CD8-positive, alpha-beta memory T cell (primary cell): Measurements from ENCODE around the gene GFOD2. TPM values are rescaled to one million over a fixed set of nuclear protein-coding genes. Genes with fewer than 3 reads are reported as not detected.

Source experiments
- CTCF ChIA-PET: fragments of 350-600 bp; sonication (Branson Sonifier 250); formaldehyde crosslinking; loops from one replicate; lab custom pipeline; 2021; ENCODE audit warnings: antibody characterized with exemption; lab: Charles Lee
- POLR2A ChIA-PET: fragments of 350-600 bp; sonication (Branson Sonifier 250); formaldehyde crosslinking; loops from one replicate; lab custom pipeline; 2021; ENCODE audit warnings: antibody characterized with exemption; lab: Charles Lee
- DNase-seq, 5 donors: peaks; one replicate each; pipeline versions ENCODE4 v3.0.0 to v3.0.0-alpha.2; 2020 to 2022; ENCODE audit warnings: mixed read lengths in 1 of 5
- H3K27ac ChIP-seq: one replicate; pipeline ENCODE4 v1.7.0; 2013; ENCODE audit warnings: low read depth, mild to moderate bottlenecking, low read length, moderate library complexity
- H3K27me3 ChIP-seq: 2 replicates; pipeline ENCODE4 v1.7.0; 2013; ENCODE audit warnings: low read length, mild to moderate bottlenecking; ENCODE audit not compliant: insufficient read depth, poor library complexity, severe bottlenecking
- H3K36me3 ChIP-seq: 2 replicates; pipeline ENCODE4 v1.7.0; 2013; ENCODE audit warnings: mild to moderate bottlenecking, low read length, moderate library complexity; ENCODE audit not compliant: insufficient read depth
- H3K4me1 ChIP-seq: 2 replicates; pipeline ENCODE4 v1.7.0; 2013; ENCODE audit warnings: mild to moderate bottlenecking, low read length, moderate library complexity; ENCODE audit not compliant: insufficient read depth
- H3K4me3 ChIP-seq: 2 replicates; pipeline ENCODE4 v1.7.0; 2013; ENCODE audit warnings: mild to moderate bottlenecking, low read length
- H3K9me3 ChIP-seq: 2 replicates; pipeline ENCODE4 v1.7.0; 2013; ENCODE audit warnings: mild to moderate bottlenecking, low read length
- H3K27ac Mint-ChIP-seq, 8 donors: one replicate each; pipeline ENCODE4 v1.8.0; 2020 to 2021; ENCODE audit warnings: mixed read lengths in 8 of 8, mild to moderate bottlenecking in 6 of 8, inconsistent platforms in 3 of 8, moderate library complexity in 3 of 8
- H3K27me3 Mint-ChIP-seq, 2 donors: one replicate each; pipeline ENCODE4 v1.8.0; 2020 to 2021; ENCODE audit warnings: mixed read lengths in 2 of 2, mild to moderate bottlenecking in 1 of 2, moderate library complexity in 1 of 2
- H3K36me3 Mint-ChIP-seq, 3 donors: one replicate each; pipeline ENCODE4 v1.8.0; 2020 to 2021; ENCODE audit warnings: mixed read lengths in 3 of 3, inconsistent platforms in 1 of 3, mild to moderate bottlenecking in 1 of 3
- H3K4me1 Mint-ChIP-seq, 3 donors: one replicate each; pipeline ENCODE4 v1.8.0; 2020 to 2021; ENCODE audit warnings: mixed read lengths in 3 of 3, inconsistent platforms in 1 of 3, mild to moderate bottlenecking in 1 of 3
- H3K4me3 Mint-ChIP-seq, 7 donors: one replicate each; pipeline ENCODE4 v1.8.0; 2020 to 2021; ENCODE audit warnings: mixed read lengths in 7 of 7, mild to moderate bottlenecking in 6 of 7, moderate library complexity in 4 of 7, inconsistent platforms in 2 of 7
- H3K9me3 Mint-ChIP-seq, 5 donors: one replicate each; pipeline ENCODE4 v1.8.0; 2020 to 2022; ENCODE audit warnings: mixed read lengths in 5 of 5, mild to moderate bottlenecking in 3 of 5, moderate library complexity in 2 of 5, inconsistent platforms in 1 of 5
- polyA plus RNA-seq: library from polyadenylated mRNA; unstranded; fragments of 300-500 nt; fragmentation: Illumina TruSeq; gene quantifications from one replicate; pipeline ENCODE4 v1.2.3, GENCODE V29; 2021
- total RNA-seq, 2 experiments: library from RNA; stranded (reverse); gene quantifications; one replicate each; pipeline ENCODE4 v1.2.3, GENCODE V29; 2021

The GFOD2 gene
- total and polyA plus RNA-seq, 3 experiments from 2014 or later, result 11.2 to 23.7 (median 21.3) TPM

- no peaks in the 10 kb centered on the region for H3K27me3 ChIP-seq
- H3K4me3 Mint-ChIP-seq, result peak overlapping the region in 4 of 7 donors; percentile 20 to 76 (median 39)
- peak overlapping the region in 7 of 8 donors; percentile 12 to 84 (median 69) for H3K27ac Mint-ChIP-seq
- peaks cover 14 to 41% (median 19%) of the 10 kb centered on the region in 3 donors for H3K4me1 Mint-ChIP-seq
- ChIA-PET CTCF (interaction anchor here (1.2 to 7.7 kb wide), 7 partner anchors 9 to 142 kb away, joined by 3 to 95 read pairs (median 6); partner anchors contain the start of genes CARMIL2 and CTCF), POLR2A (no interaction called here)
- H3K27me3 Mint-ChIP-seq, result peaks cover 0 to 3% of the 10 kb centered on the region in 2 donors
- H3K27ac ChIP-seq, result no peak overlapping the region
- H3K36me3 Mint-ChIP-seq, result peaks cover 0 to 12% (median 0%) of the 10 kb centered on the region in 3 donors
- no peak for DNase-seq
- H3K9me3 Mint-ChIP-seq, result no peaks in the 10 kb centered on the region
- H3K4me1 ChIP-seq, result peaks cover 30% of the 10 kb centered on the region
- no peaks in the 10 kb centered on the region for H3K9me3 ChIP-seq
- no peaks in the 10 kb centered on the region for H3K36me3 ChIP-seq
- H3K4me3 ChIP-seq, result no peak overlapping the region
Observed at GRCh38 chr16:67664258-67664657, 54.9 kb downstream of the GFOD2 start.

GRCh38 chr16:67663877-67664222 lies 55.3 kb downstream of the GFOD2 start:
- no peak overlapping the region for H3K27ac ChIP-seq
- Mint-ChIP-seq H3K4me1 (peaks cover 16 to 46% (median 23%) of the 10 kb centered on the region in 3 donors), H3K27ac (peak overlapping the region in 6 of 8 donors; percentile 12 to 84 (median 68)), H3K4me3 (peak overlapping the region in 3 of 7 donors; percentile 20 to 76 (median 30)), H3K9me3 (no peaks in the 10 kb centered on the region), H3K36me3 (peaks cover 0 to 16% (median 0%) of the 10 kb centered on the region in 3 donors), H3K27me3 (peaks cover 0 to 3% of the 10 kb centered on the region in 2 donors)
- no peaks in the 10 kb centered on the region for H3K36me3 ChIP-seq
- no peak overlapping the region for H3K4me3 ChIP-seq
- POLR2A ChIA-PET, result no interaction called here
- peaks cover 34% of the 10 kb centered on the region for H3K4me1 ChIP-seq
- CTCF ChIA-PET, result interaction anchor here (1.2 to 7.7 kb wide), 6 partner anchors 9 to 142 kb away, joined by 3 to 95 read pairs (median 6); partner anchors contain the start of gene CTCF
- no peaks in the 10 kb centered on the region for H3K9me3 ChIP-seq
- DNase-seq, result no peak
- no peaks in the 10 kb centered on the region for H3K27me3 ChIP-seq

DNA sequence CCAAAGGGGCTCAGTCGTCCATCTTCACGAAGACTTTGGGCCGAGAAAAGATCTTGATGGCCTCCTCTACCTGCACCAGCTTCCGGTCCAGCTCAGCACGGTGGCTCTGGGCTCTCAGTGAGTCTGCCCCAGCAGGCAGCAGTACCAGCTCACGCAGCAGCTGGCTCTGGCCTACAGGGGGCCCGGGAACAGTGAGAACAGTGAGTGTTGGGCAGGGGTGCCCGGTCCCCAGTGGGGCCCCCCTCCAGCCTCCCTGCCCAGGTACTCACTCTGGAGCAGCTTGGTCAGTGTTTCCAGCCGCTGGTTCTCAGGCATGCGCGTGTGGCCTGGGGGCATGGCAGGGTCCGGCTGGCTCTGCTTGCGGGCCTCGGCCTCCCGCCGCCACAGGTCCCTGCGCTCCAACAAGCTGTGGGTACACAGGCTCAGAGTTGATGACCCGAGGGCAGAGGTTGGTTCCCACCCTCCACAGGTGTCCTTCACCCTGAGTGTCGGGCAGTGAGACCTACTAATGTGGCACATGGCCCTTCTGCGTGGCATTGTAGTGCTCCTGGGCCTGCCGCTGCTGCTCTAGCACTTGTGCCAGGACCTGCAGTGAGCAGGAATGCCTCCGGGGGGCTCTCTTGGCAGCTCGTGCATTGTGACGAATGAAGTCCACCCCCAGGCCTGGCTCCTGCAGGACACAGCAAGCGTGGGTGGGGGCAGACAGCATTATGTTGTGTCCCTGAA lies 55.8 kb downstream of the GFOD2 start:
- Mint-ChIP-seq H3K27ac (peak overlapping the region in 4 of 8 donors; percentile 45 to 88 (median 77)), H3K9me3 (no peaks in the 10 kb centered on the region), H3K4me3 (peak overlapping the region in 1 of 7 donors; percentile 50), H3K27me3 (peaks cover 0 to 3% of the 10 kb centered on the region in 2 donors), H3K36me3 (peaks cover 0 to 18% (median 0%) of the 10 kb centered on the region in 3 donors), H3K4me1 (peaks cover 14 to 50% (median 26%) of the 10 kb centered on the region in 3 donors)
- no peaks in the 10 kb centered on the region for H3K9me3 ChIP-seq
- no peak overlapping the region for H3K4me3 ChIP-seq
- ChIA-PET CTCF (interaction anchor here (0.8 to 7.7 kb wide), 7 partner anchors 10 to 142 kb away, joined by 3 to 95 read pairs (median 5); partner anchors contain the start of gene CARMIL2), POLR2A (no interaction called here)
- no peaks in the 10 kb centered on the region for H3K36me3 ChIP-seq
- peaks cover 40% of the 10 kb centered on the region for H3K4me1 ChIP-seq
- no peaks in the 10 kb centered on the region for H3K27me3 ChIP-seq
- DNase-seq, result no peak
- H3K27ac ChIP-seq, result no peak overlapping the region

DNA sequence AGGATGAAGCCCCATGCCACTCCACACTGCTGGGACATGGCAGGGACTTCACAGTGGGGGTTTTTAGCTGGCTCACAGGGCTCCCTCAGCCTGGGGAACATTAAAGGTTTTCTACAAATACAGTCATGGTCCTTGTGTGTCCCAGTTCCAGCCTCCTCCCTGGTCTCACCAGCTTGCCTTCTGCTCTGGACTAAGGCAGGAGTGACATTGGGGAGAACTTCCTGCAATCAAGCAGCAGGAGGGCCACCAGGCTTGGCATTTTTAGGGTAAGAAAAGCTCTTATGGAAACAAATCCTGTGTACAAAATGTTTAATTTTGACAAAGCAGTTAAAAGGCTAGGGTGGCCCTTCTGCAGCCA lies 56.5 kb downstream of the GFOD2 start:
- H3K4me3 Mint-ChIP-seq, result peak overlapping the region in 1 of 7 donors; percentile 50
- POLR2A ChIA-PET, result no interaction called here
- H3K36me3 Mint-ChIP-seq, result peaks cover 0 to 23% (median 0%) of the 10 kb centered on the region in 3 donors
- no peaks in the 10 kb centered on the region for H3K9me3 Mint-ChIP-seq
- Histone ChIP-seq H3K27ac (no peak overlapping the region), H3K9me3 (no peaks in the 10 kb centered on the region), H3K36me3 (no peaks in the 10 kb centered on the region), H3K4me3 (no peak overlapping the region), H3K4me1 (peaks cover 39% of the 10 kb centered on the region), H3K27me3 (no peaks in the 10 kb centered on the region)
- DNase-seq, result no peak
- peaks cover 14 to 49% (median 24%) of the 10 kb centered on the region in 3 donors for H3K4me1 Mint-ChIP-seq
- peak overlapping the region in 3 of 8 donors; percentile 46 to 88 (median 84) for H3K27ac Mint-ChIP-seq
- CTCF ChIA-PET, result interaction anchor here (0.8 to 7.7 kb wide), 5 partner anchors 18 to 141 kb away, joined by 3 to 95 read pairs (median 5); partner anchors contain the start of gene CARMIL2
- H3K27me3 Mint-ChIP-seq, result peaks cover 0 to 3% of the 10 kb centered on the region in 2 donors

- ChIA-PET POLR2A (interaction anchor here (2.6 kb wide), 1 partner anchor 17 kb away, joined by 24 read pairs; the partner anchor contains the start of gene CARMIL2), CTCF (interaction anchor here (0.8 to 7.7 kb wide), 6 partner anchors 11 to 141 kb away, joined by 3 to 95 read pairs (median 7); partner anchors contain the start of gene CARMIL2)
- Histone ChIP-seq H3K4me3 (no peak overlapping the region), H3K27ac (no peak overlapping the region), H3K36me3 (no peaks in the 10 kb centered on the region), H3K4me1 (peaks cover 33% of the 10 kb centered on the region), H3K9me3 (no peaks in the 10 kb centered on the region), H3K27me3 (no peaks in the 10 kb centered on the region)
- Mint-ChIP-seq H3K4me1 (peaks cover 14 to 44% (median 20%) of the 10 kb centered on the region in 3 donors), H3K9me3 (no peaks in the 10 kb centered on the region), H3K36me3 (peaks cover 0 to 29% (median 0%) of the 10 kb centered on the region in 3 donors), H3K27ac (peak overlapping the region; percentile 84 to 99 (median 92)), H3K4me3 (peak overlapping the region in 6 of 7 donors; percentile 56 to 94 (median 88)), H3K27me3 (peaks cover 0 to 3% of the 10 kb centered on the region in 2 donors)
- no peak for DNase-seq
Observed at GRCh38 chr16:67661886-67662652, 57.0 kb downstream of the GFOD2 start.

- peak overlapping the region; percentile 78 to 94 (median 92) for H3K4me3 Mint-ChIP-seq
- Histone ChIP-seq H3K36me3 (no peaks in the 10 kb centered on the region), H3K4me1 (peaks cover 30% of the 10 kb centered on the region), H3K27ac (peak overlapping the region; percentile 98), H3K9me3 (no peaks in the 10 kb centered on the region), H3K4me3 (peak overlapping the region; percentile 60), H3K27me3 (no peaks in the 10 kb centered on the region)
- no peaks in the 10 kb centered on the region for H3K9me3 Mint-ChIP-seq
- POLR2A ChIA-PET, result interaction anchor here (1.4 to 2.6 kb wide), 3 partner anchors 16 to 146 kb away, joined by 9 to 24 read pairs (median 16); partner anchors contain the start of genes CARMIL2, CTCF, RANBP10 and TSNAXIP1
- peaks cover 0 to 3% of the 10 kb centered on the region in 2 donors for H3K27me3 Mint-ChIP-seq
- CTCF ChIA-PET, result interaction anchor here (1.0 to 4.4 kb wide), 5 partner anchors 12 to 155 kb away, joined by 3 to 34 read pairs (median 5); partner anchors contain the start of genes CARMIL2 and CTCF
- peaks cover 0 to 33% (median 0%) of the 10 kb centered on the region in 3 donors for H3K36me3 Mint-ChIP-seq
- peak overlapping the region; percentile 84 to 99 (median 94) for H3K27ac Mint-ChIP-seq
- no peak for DNase-seq
- H3K4me1 Mint-ChIP-seq, result peaks cover 14 to 39% (median 17%) of the 10 kb centered on the region in 3 donors
Observed at GRCh38 chr16:67661101-67661761, 57.9 kb downstream of the GFOD2 start.

- Mint-ChIP-seq H3K27me3 (peaks cover 0 to 3% of the 10 kb centered on the region in 2 donors), H3K4me3 (peak within 1 kb of the TSS; percentile 93 to 99 (median 94)), H3K4me1 (peaks cover 14 to 37% (median 17%) of the 10 kb centered on the region in 3 donors), H3K27ac (peak within 1 kb of the TSS; percentile 94 to 99 (median 96)), H3K36me3 (peaks cover 0 to 40% (median 0%) of the 10 kb centered on the region in 3 donors), H3K9me3 (no peaks in the 10 kb centered on the region)
- Histone ChIP-seq H3K9me3 (no peaks in the 10 kb centered on the region), H3K27ac (peak within 1 kb of the TSS; percentile 98), H3K36me3 (no peaks in the 10 kb centered on the region), H3K4me3 (peak within 1 kb of the TSS; percentile 93), H3K4me1 (peaks cover 25% of the 10 kb centered on the region), H3K27me3 (no peaks in the 10 kb centered on the region)
- DNase-seq, result peak; percentile 94 to 98 (median 95)
- CTCF ChIA-PET, result interaction anchor here (0.6 to 4.4 kb wide), 11 partner anchors 8 to 179 kb away, joined by 3 to 34 read pairs (median 5); partner anchors contain the start of genes ATP6V0D1, CARMIL2 and CTCF
- POLR2A ChIA-PET, result interaction anchor here (1.0 to 2.6 kb wide), 6 partner anchors 15 to 179 kb away, joined by 3 to 24 read pairs (median 9); partner anchors contain the start of genes ATP6V0D1, CARMIL2, CTCF and RANBP10
Observed at GRCh38 chr16:67660564-67661028, 58.5 kb downstream of the GFOD2 start, which contains the start of gene PARD6A. Gene PARD6A, plus strand, starts transcription at chr16:67660960. Its CDS starts 79 bp downstream, at chr16:67661039.
